Naive thymus-derived CD4-positive, alpha-beta T cell (primary cell): Measurements from ENCODE around the gene PTPRC. TPM values are rescaled to one million over a fixed set of nuclear protein-coding genes. Genes with fewer than 3 reads are reported as not detected.

ENCODE experiments used
- ATAC-seq: fragments of 150-1000 bp; cut with Tn5 transposase; 2 replicates; pipeline ENCODE4 v1.10.0; 2021; ENCODE audit warnings: mild to moderate bottlenecking, moderate library complexity
- CTCF ChIA-PET: fragments of 350-600 bp; sonication (Branson Sonifier 250); formaldehyde crosslinking; loops from one replicate; lab custom pipeline; 2021; ENCODE audit warnings: antibody characterized with exemption; lab: Charles Lee
- POLR2A ChIA-PET: fragments of 350-600 bp; sonication (Branson Sonifier 250); formaldehyde crosslinking; loops from one replicate; lab custom pipeline; 2021; ENCODE audit warnings: antibody characterized with exemption, inconsistent platforms; lab: Charles Lee
- DNase-seq, 9 donors: peaks; one replicate each; pipeline versions ENCODE4 v3.0.0 to v3.0.0-alpha.2; 2020 to 2022; ENCODE audit warnings: mixed read lengths in 1 of 9
- H3K27ac ChIP-seq: one replicate; pipeline ENCODE4 v1.7.0; 2013; ENCODE audit warnings: mild to moderate bottlenecking, low read depth, low read length, moderate library complexity
- H3K27me3 ChIP-seq, 2 donors: one replicate each; pipeline ENCODE4 v1.7.0; 2013; ENCODE audit warnings: low read length in 2 of 2, mild to moderate bottlenecking in 2 of 2, moderate library complexity in 2 of 2; ENCODE audit not compliant: control insufficient read depth in 2 of 2, insufficient read depth in 2 of 2
- H3K36me3 ChIP-seq, 3 experiments: 1 replicate in 2 of 3; 2 replicates in 1 of 3; pipeline ENCODE4 v1.7.0; 2013; ENCODE audit warnings: low read length in 3 of 3, mild to moderate bottlenecking in 3 of 3, moderate library complexity in 1 of 3; ENCODE audit not compliant: insufficient read depth in 3 of 3, control insufficient read depth in 2 of 3
- H3K4me1 ChIP-seq, 2 donors: one replicate each; pipeline ENCODE4 v1.7.0; 2013; ENCODE audit warnings: low read length in 2 of 2, mild to moderate bottlenecking in 2 of 2, moderate library complexity in 1 of 2; ENCODE audit not compliant: control insufficient read depth in 2 of 2, insufficient read depth in 2 of 2
- H3K4me3 ChIP-seq: 2 replicates; pipeline ENCODE4 v1.7.0; 2013; ENCODE audit warnings: mild to moderate bottlenecking, low read length
- H3K9me3 ChIP-seq, 3 experiments: 1 replicate in 2 of 3; 2 replicates in 1 of 3; pipeline ENCODE4 v1.7.0; 2013; ENCODE audit warnings: low read length in 3 of 3; ENCODE audit not compliant: control insufficient read depth in 2 of 3
- H3K27ac Mint-ChIP-seq, 9 donors: one replicate each; pipeline ENCODE4 v1.8.0; 2020 to 2022; ENCODE audit warnings: mixed read lengths in 9 of 9, mild to moderate bottlenecking in 8 of 9, moderate library complexity in 5 of 9, inconsistent platforms in 2 of 9
- H3K27me3 Mint-ChIP-seq, 5 donors: one replicate each; pipeline ENCODE4 v1.8.0; 2021 to 2022; ENCODE audit warnings: mixed read lengths in 5 of 5, mild to moderate bottlenecking in 1 of 5
- H3K36me3 Mint-ChIP-seq, 5 donors: one replicate each; pipeline ENCODE4 v1.8.0; 2020 to 2022; ENCODE audit warnings: mixed read lengths in 5 of 5, mild to moderate bottlenecking in 3 of 5, inconsistent platforms in 1 of 5
- H3K4me1 Mint-ChIP-seq, 7 donors: one replicate each; pipeline ENCODE4 v1.8.0; 2020 to 2022; ENCODE audit warnings: mixed read lengths in 7 of 7, mild to moderate bottlenecking in 3 of 7, inconsistent platforms in 1 of 7
- H3K4me3 Mint-ChIP-seq, 10 donors: one replicate each; pipeline ENCODE4 v1.8.0; 2020 to 2022; ENCODE audit warnings: mild to moderate bottlenecking in 10 of 10, mixed read lengths in 10 of 10, moderate library complexity in 6 of 10, inconsistent platforms in 2 of 10
- H3K9me3 Mint-ChIP-seq, 11 donors: one replicate each; pipeline ENCODE4 v1.8.0; 2020 to 2022; ENCODE audit warnings: mixed read lengths in 11 of 11, mild to moderate bottlenecking in 4 of 11, inconsistent platforms in 1 of 11, moderate library complexity in 1 of 11
- intact Hi-C, 2 donors: fragments of 100-400 bp; cut with micrococcal nuclease; formaldehyde crosslinking; loops; one replicate each; pipeline ENCODE4 v1.15.1; 2023
- polyA plus RNA-seq, 2 donors: library from polyadenylated mRNA; unstranded; fragments of 300-500 nt; fragmentation: Illumina TruSeq; gene quantifications; one replicate each; pipeline ENCODE4 v1.2.3, GENCODE V29; 2021
- total RNA-seq, 6 experiments: library from RNA in 5 of 6; stranded (reverse) in 5 of 6; gene quantifications; 1 replicate in 5 of 6; 2 replicates in 1 of 6; pipeline ENCODE4 v1.2.3 and lab custom pipeline; 2021 to 2026

The PTPRC gene
- total and polyA plus RNA-seq, 7 experiments from 2014 or later: 739 to 1,286 (median 1,064) TPM

- H3K4me3 Mint-ChIP-seq: peak overlapping the region; percentile 66 to 97 (median 82)
- ChIA-PET POLR2A (interaction anchor here (0.6 to 3.7 kb wide), 13 partner anchors 9 to 84 kb away, joined by 3 to 13 read pairs (median 4); partner anchors contain the start of gene PTPRC), CTCF (no interaction called here)
- intact Hi-C loops: loop anchor here (1.0 to 10.0 kb wide), 5 partner anchors 9 to 430 kb away; no protein-coding TSS in a partner anchor
- Histone ChIP-seq H3K4me3 (peak overlapping the region; percentile 44), H3K4me1 (peaks cover 56 to 71% of the 10 kb centered on the region in 2 donors), H3K27ac (peak overlapping the region; percentile 82), H3K36me3 (no peaks in the 10 kb centered on the region), H3K9me3 (no peaks in the 10 kb centered on the region), H3K27me3 (no peaks in the 10 kb centered on the region)
- H3K4me1 Mint-ChIP-seq: peaks cover 52 to 92% (median 73%) of the 10 kb centered on the region in 7 donors
- H3K27ac Mint-ChIP-seq: peak overlapping the region; percentile 95 to 100 (median 98)
- peak in 6 of 9 donors; percentile 30 to 52 (median 41) for DNase-seq
- peaks cover 0 to 9% (median 0%) of the 10 kb centered on the region in 11 donors for H3K9me3 Mint-ChIP-seq
- ATAC-seq: peak; percentile 62
- peaks cover 0 to 6% (median 0%) of the 10 kb centered on the region in 5 donors for H3K36me3 Mint-ChIP-seq
- no peaks in the 10 kb centered on the region for H3K27me3 Mint-ChIP-seq
Measured at GRCh38 chr1:198612471-198613260, 26.2 kb upstream of the PTPRC start.

- H3K4me3 Mint-ChIP-seq: peak overlapping the region in 2 of 10 donors; percentile 7 to 22
- ATAC-seq: no peak
- peaks cover 68 to 90% of the 10 kb centered on the region in 2 donors for H3K4me1 ChIP-seq
- peak overlapping the region in 8 of 9 donors; percentile 55 to 96 (median 84) for H3K27ac Mint-ChIP-seq
- no peak overlapping the region for H3K4me3 ChIP-seq
- H3K27me3 Mint-ChIP-seq: no peaks in the 10 kb centered on the region
- H3K27ac ChIP-seq: no peak overlapping the region
- H3K36me3 ChIP-seq: no peaks in the 10 kb centered on the region
- intact Hi-C loops: loop anchor here in 1 of 2 donors (10.0 kb wide), 1 partner anchor 317 kb away; no protein-coding TSS in a partner anchor
- no peaks in the 10 kb centered on the region for H3K9me3 ChIP-seq
- H3K4me1 Mint-ChIP-seq: peaks cover 64 to 98% (median 85%) of the 10 kb centered on the region in 7 donors
- H3K36me3 Mint-ChIP-seq: peaks cover 0 to 3% (median 0%) of the 10 kb centered on the region in 5 donors
- peaks cover 0 to 5% (median 0%) of the 10 kb centered on the region in 11 donors for H3K9me3 Mint-ChIP-seq
- CTCF ChIA-PET: interaction anchor here (0.7 to 1.2 kb wide), 3 partner anchors 18 to 94 kb away, joined by 3 to 4 read pairs (median 3); no protein-coding TSS in a partner anchor
- no peaks in the 10 kb centered on the region for H3K27me3 ChIP-seq
- no peak for DNase-seq
- POLR2A ChIA-PET: interaction anchor here (0.6 to 1.3 kb wide), 5 partner anchors 19 to 86 kb away, joined by 3 to 7 read pairs (median 3); no protein-coding TSS in a partner anchor
Measured at GRCh38 chr1:198617406-198617805, 21.4 kb upstream of the PTPRC start.

- Mint-ChIP-seq H3K36me3 (peaks cover 0 to 3% (median 0%) of the 10 kb centered on the region in 5 donors), H3K27ac (peak overlapping the region; percentile 89 to 99 (median 96)), H3K27me3 (no peaks in the 10 kb centered on the region), H3K4me3 (peak overlapping the region; percentile 65 to 91 (median 82)), H3K4me1 (peaks cover 59 to 98% (median 83%) of the 10 kb centered on the region in 7 donors), H3K9me3 (peaks cover 0 to 5% (median 0%) of the 10 kb centered on the region in 11 donors)
- H3K4me3 ChIP-seq: peak overlapping the region; percentile 48
- ChIA-PET POLR2A (interaction anchor here (0.8 to 7.4 kb wide), 28 partner anchors 10 to 93 kb away, joined by 3 to 332 read pairs (median 10); partner anchors contain the start of genes ATP6V1G3 and PTPRC), CTCF (interaction anchor here (0.6 to 7.3 kb wide), 20 partner anchors 9 to 99 kb away, joined by 3 to 88 read pairs (median 6); partner anchors contain the start of gene PTPRC)
- ATAC-seq (no peak), DNase-seq (peak in 5 of 9 donors; percentile 32 to 62 (median 49))
- peaks cover 70 to 92% of the 10 kb centered on the region in 2 donors for H3K4me1 ChIP-seq
- intact Hi-C loops: loop anchor here (2.0 to 10.0 kb wide), 8 partner anchors 38 to 842 kb away; partner anchors contain the start of genes C1orf53 (in 1 of the 2), DENND1B (in 1 of the 2) and NEK7 (in 1 of the 2)
- no peaks in the 10 kb centered on the region for H3K36me3 ChIP-seq
- no peaks in the 10 kb centered on the region for H3K9me3 ChIP-seq
- H3K27ac ChIP-seq: peak overlapping the region; percentile 67
- no peaks in the 10 kb centered on the region for H3K27me3 ChIP-seq
Measured at GRCh38 chr1:198619375-198620140, 19.3 kb upstream of the PTPRC start.

GRCh38 chr1:198620218-198620617, 18.6 kb upstream of the PTPRC start:
- Mint-ChIP-seq H3K27me3 (no peaks in the 10 kb centered on the region), H3K36me3 (peaks cover 0 to 2% (median 0%) of the 10 kb centered on the region in 5 donors), H3K4me1 (peaks cover 61 to 98% (median 85%) of the 10 kb centered on the region in 7 donors), H3K27ac (peak overlapping the region; percentile 89 to 99 (median 96)), H3K9me3 (peaks cover 0 to 5% (median 0%) of the 10 kb centered on the region in 11 donors), H3K4me3 (peak overlapping the region; percentile 65 to 91 (median 84))
- POLR2A ChIA-PET: interaction anchor here (0.9 to 7.4 kb wide), 31 partner anchors 11 to 313 kb away, joined by 3 to 332 read pairs (median 11); partner anchors contain the start of genes ATP6V1G3 and PTPRC
- Histone ChIP-seq H3K9me3 (no peaks in the 10 kb centered on the region), H3K36me3 (no peaks in the 10 kb centered on the region), H3K27me3 (no peaks in the 10 kb centered on the region), H3K4me1 (peaks cover 72 to 94% of the 10 kb centered on the region in 2 donors), H3K4me3 (peak overlapping the region; percentile 48), H3K27ac (peak overlapping the region; percentile 67)
- ATAC-seq (no peak), DNase-seq (no peak)
- intact Hi-C loops: loop anchor here (2.0 to 10.0 kb wide), 7 partner anchors 37 to 843 kb away; partner anchors contain the start of genes C1orf53 (in 1 of the 2), DENND1B (in 1 of the 2) and NEK7 (in 1 of the 2)
- CTCF ChIA-PET: interaction anchor here (0.6 to 7.3 kb wide), 19 partner anchors 10 to 100 kb away, joined by 3 to 88 read pairs (median 6); partner anchors contain the start of gene PTPRC

GRCh38 chr1:198620951-198621824, 17.7 kb upstream of the PTPRC start:
- Mint-ChIP-seq H3K36me3 (peaks cover 0 to 1% (median 0%) of the 10 kb centered on the region in 5 donors), H3K27ac (peak overlapping the region; percentile 89 to 99 (median 96)), H3K9me3 (peaks cover 0 to 5% (median 0%) of the 10 kb centered on the region in 11 donors), H3K27me3 (no peaks in the 10 kb centered on the region), H3K4me3 (peak overlapping the region; percentile 65 to 91 (median 84)), H3K4me1 (peaks cover 58 to 98% (median 85%) of the 10 kb centered on the region in 7 donors)
- H3K27me3 ChIP-seq: no peaks in the 10 kb centered on the region
- peak overlapping the region; percentile 67 for H3K27ac ChIP-seq
- peak; percentile 87 for ATAC-seq
- ChIA-PET CTCF (interaction anchor here (0.6 to 7.3 kb wide), 22 partner anchors 11 to 109 kb away, joined by 3 to 88 read pairs (median 6); partner anchors contain the start of gene PTPRC), POLR2A (interaction anchor here (0.8 to 7.4 kb wide), 36 partner anchors 9 to 312 kb away, joined by 3 to 332 read pairs (median 10); partner anchors contain the start of genes ATP6V1G3 and PTPRC)
- no peaks in the 10 kb centered on the region for H3K36me3 ChIP-seq
- H3K4me1 ChIP-seq: peaks cover 73 to 93% of the 10 kb centered on the region in 2 donors
- no peaks in the 10 kb centered on the region for H3K9me3 ChIP-seq
- peak overlapping the region; percentile 48 for H3K4me3 ChIP-seq
- DNase-seq: peak; percentile 25 to 82 (median 76)
- intact Hi-C loops: loop anchor here (1.0 to 10.0 kb wide), 16 partner anchors 8 to 844 kb away; partner anchors contain the start of genes PTPRC (in 2 of the 2), C1orf53 (in 1 of the 2), DENND1B (in 1 of the 2) and NEK7 (in 1 of the 2)
